GM10248 (cell line): ENCODE measurements around the gene NOTO.

Source experiments
- CTCF ChIA-PET: fragments of 300-600 bp; sonication (Branson Sonifier 250); formaldehyde crosslinking; extraction: SDS; loops from one replicate; lab custom pipeline; 2021; ENCODE audit warnings: antibody characterized with exemption; lab: Yijun Ruan, JAX
- POLR2A ChIA-PET: fragments of 350-650 bp; sonication (Branson Sonifier 250); formaldehyde crosslinking; extraction: SDS; loops from one replicate; lab custom pipeline; 2020; ENCODE audit warnings: antibody characterized with exemption; lab: Yijun Ruan, JAX
- DNase-seq: peaks from one replicate; pipeline ENCODE4 v3.0.0; 2012; ENCODE audit errors: extremely low spot score
- TF ChIP-seq, protein P1 (sequence below): IDR thresholded peaks from 2 replicates; pipeline ENCODE4 v1.5.1; 2012; ENCODE audit warnings: mild to moderate bottlenecking, low read depth; ENCODE audit errors: extremely low read depth, missing control alignments, control extremely low read depth

NOTO gene

DNA sequence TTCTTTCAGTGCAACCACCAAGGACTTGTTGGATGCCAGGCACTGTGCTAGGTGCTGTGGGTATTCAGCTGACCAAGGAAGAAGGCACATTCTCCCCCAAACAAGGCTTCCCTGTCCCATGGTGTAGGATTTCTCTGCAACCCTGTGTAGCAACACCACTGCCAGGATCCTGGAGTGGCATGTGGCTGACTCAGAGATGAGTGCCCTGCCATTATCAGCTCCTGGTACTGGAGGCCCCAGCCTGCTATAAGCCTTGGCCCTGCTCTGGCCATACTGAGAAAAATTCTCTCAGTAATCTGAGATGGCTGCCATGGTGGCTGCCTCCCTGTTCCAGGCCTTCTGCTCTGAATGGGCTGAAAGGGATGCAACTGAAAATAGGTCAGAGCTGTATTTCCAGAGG, 15.9 kb downstream of the NOTO start:
- CTCF ChIA-PET, result interaction anchor here (0.7 to 5.6 kb wide), 6 partner anchors 10 to 133 kb away, joined by 3 to 31 read pairs (median 4); partner anchors contain the start of gene PRADC1
- TF ChIP-seq, protein P1, sequence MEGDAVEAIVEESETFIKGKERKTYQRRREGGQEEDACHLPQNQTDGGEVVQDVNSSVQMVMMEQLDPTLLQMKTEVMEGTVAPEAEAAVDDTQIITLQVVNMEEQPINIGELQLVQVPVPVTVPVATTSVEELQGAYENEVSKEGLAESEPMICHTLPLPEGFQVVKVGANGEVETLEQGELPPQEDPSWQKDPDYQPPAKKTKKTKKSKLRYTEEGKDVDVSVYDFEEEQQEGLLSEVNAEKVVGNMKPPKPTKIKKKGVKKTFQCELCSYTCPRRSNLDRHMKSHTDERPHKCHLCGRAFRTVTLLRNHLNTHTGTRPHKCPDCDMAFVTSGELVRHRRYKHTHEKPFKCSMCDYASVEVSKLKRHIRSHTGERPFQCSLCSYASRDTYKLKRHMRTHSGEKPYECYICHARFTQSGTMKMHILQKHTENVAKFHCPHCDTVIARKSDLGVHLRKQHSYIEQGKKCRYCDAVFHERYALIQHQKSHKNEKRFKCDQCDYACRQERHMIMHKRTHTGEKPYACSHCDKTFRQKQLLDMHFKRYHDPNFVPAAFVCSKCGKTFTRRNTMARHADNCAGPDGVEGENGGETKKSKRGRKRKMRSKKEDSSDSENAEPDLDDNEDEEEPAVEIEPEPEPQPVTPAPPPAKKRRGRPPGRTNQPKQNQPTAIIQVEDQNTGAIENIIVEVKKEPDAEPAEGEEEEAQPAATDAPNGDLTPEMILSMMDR, result no peak
- POLR2A ChIA-PET, result interaction anchor here (2.0 kb wide), 1 partner anchor 15 kb away, joined by 6 read pairs; the partner anchor contains the start of genes CCT7 and PRADC1
- no peak for DNase-seq

DNA sequence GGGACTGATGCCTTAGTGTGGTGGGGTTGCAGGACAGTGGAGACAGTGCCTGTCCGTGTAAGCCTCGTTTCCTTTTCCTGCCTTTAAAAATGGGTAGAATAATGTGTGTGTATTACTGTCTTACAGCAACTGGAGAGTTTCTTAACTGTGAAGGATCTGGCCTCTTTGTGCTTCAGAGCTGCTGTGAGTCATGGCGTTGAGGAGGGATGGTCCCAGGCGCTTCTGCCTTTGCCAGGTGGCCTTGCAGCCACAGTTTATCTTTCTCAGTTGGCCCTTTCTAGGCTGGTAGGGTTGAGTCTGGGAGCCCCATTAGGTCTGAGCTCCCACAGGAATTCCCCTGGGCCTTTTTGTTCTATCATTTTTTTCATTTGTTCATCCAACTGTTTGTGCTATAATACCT, 21.4 kb downstream of the NOTO start:
- CTCF ChIA-PET, result interaction anchor here (0.7 to 4.0 kb wide), 2 partner anchors 11 to 46 kb away, joined by 3 to 25 read pairs; no protein-coding TSS in a partner anchor
- POLR2A ChIA-PET, result interaction anchor here (0.6 to 2.9 kb wide), 2 partner anchors 10 to 1711 kb away, joined by 6 to 18 read pairs; partner anchors contain the start of genes CCT7 and PRADC1
- TF ChIP-seq, protein P1, result no peak

DNA sequence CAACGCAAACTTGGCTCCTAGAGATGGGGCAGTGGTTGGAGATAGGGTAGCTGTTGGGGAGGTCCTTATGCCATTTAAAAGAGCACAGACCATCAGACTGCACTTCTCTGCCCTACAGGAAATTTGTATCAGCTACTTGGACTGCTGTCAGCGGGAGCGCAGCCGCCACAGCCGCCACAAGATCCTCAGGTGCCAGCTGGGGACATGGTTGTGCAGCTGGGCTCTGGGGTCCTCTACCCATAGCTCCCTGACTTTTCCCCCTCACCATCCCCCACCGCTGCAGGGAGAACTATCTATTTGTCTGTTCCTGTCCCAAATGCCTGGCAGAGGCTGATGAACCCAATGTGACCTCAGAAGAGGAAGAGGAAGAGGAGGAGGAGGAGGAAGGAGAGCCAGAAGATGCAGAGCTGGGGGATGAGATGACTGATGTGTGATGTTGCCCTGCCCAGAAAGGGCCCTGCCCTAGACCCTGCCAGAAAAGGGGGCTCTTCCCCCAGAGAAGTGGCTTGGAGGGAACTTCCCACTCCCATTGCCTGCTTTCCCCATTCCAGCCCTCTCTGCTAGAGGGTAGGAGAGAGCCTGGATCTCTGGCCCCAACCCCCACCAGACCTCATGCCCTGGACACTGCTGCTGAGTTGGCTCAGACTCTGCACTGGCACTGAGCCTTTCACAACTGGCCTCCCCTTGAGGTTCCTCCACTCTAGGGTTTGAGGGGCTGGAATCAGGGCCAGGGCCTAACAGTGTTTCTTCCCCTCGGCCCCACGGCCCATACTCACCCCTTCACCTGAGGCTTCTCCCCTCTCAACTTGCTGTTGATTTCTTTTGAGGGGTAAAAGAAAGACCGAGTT, 23.4 kb downstream of the NOTO start:
- ChIA-PET CTCF (interaction anchor here (1.1 to 4.0 kb wide), 2 partner anchors 13 to 18 kb away, joined by 3 to 25 read pairs; no protein-coding TSS in a partner anchor), POLR2A (interaction anchor here (2.9 kb wide), 1 partner anchor 9 kb away, joined by 18 read pairs; the partner anchor contains the start of genes CCT7 and PRADC1)
- TF ChIP-seq, protein P1, result no peak
- no peak for DNase-seq

More for the DNA sequence above, 21.4 kb downstream of the NOTO start:
- no peak for DNase-seq

DNA sequence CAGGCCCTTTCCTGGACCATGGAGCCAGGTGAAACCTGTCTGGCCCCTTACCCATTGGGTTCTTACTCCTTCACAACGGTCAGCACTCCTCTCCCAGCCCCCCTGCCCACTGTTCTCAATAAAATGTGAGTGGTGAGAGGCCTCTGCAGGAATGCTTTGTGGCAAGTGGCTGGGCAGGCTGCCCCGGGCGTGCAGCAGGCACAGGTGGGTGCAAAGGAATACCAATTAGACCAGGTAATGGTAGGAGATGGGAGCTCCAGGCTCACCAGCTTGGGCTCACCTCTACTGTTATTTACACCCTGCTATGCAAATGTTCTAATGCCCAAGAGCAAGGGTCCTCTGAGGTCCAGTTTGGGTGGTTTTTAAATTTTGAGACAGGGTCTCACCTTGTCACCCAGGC, 24.7 kb downstream of the NOTO start:
- DNase-seq, result no peak
- TF ChIP-seq, protein P1, result no peak
- CTCF ChIA-PET, result interaction anchor here (0.7 to 9.5 kb wide), 4 partner anchors 8 to 334 kb away, joined by 3 to 70 read pairs (median 18); partner anchors contain the start of gene SMYD5
- POLR2A ChIA-PET, result no interaction called here

DNA sequence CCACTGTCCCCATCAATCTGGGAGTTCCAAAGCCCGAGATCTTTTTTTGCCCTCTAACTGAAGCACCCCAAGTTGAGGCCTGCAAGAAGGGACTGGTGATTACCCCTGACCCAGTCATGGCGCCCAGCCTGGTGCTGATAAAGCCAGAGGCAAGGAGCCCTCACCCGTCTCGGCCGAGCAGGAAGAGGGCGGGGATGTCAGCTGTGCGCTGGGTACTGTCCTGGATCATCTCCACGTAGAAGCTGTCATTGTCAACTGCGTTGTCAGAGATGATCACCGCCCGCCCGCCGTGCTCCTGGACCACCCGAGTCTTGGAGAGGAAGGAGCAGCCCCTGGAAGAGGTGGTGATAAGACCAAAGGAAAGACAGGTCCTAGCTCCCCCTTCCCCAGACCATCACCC, 26.3 kb downstream of the NOTO start:
- ChIA-PET POLR2A (no interaction called here), CTCF (interaction anchor here (1.1 to 9.5 kb wide), 4 partner anchors 9 to 51 kb away, joined by 3 to 70 read pairs (median 19); partner anchors contain the start of gene SMYD5)
- DNase-seq, result no peak
- TF ChIP-seq, protein P1, result no peak
